CD1c-positive myeloid dendritic cell (primary cell): Measurements from ENCODE around the gene NEMP1.

Experiments used
- DNase-seq: peaks from one replicate; pipeline ENCODE4 v3.0.0-alpha.2; 2016; ENCODE audit errors: extremely low spot score

Gene NEMP1

DNA sequence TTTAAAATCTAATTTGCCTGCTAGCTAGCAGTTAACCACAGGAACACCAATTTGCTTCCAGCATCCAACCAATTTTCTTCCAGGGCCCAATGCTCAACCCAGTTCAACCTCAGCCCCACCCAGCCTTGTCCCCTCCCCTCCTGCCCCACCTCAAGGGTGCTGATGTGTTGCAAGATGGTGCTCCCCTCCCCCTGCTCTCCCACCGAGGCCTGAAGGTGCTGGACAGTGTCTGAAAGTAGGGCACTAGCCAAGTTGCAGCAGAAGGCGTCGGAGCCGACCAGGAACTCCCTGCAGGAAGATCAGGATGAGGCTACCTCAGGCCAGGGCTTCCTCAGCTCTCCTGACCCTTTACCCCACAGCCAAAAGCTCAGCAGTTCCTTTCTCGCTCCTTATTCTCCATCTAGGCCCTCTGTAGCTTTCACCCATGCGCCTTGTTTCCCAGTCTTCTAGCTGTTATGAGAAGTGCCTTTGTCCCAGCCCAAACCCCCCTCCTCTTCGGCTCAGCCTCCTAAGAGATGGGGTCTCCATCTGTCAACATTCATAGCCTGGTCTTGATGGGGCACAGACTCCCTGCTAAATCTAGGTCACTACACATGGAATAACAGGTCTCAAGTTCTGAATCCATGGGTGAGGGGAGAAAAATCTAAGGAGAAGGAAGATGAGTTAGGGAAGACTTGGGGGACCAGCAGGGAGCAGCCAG is 29.0 kb upstream of the NEMP1 start:
- DNase-seq, result no peak

- no peak for DNase-seq
These were observed 27.6 kb upstream of the NEMP1 start for GRCh38 chr12:57106021-57106708.

DNA sequence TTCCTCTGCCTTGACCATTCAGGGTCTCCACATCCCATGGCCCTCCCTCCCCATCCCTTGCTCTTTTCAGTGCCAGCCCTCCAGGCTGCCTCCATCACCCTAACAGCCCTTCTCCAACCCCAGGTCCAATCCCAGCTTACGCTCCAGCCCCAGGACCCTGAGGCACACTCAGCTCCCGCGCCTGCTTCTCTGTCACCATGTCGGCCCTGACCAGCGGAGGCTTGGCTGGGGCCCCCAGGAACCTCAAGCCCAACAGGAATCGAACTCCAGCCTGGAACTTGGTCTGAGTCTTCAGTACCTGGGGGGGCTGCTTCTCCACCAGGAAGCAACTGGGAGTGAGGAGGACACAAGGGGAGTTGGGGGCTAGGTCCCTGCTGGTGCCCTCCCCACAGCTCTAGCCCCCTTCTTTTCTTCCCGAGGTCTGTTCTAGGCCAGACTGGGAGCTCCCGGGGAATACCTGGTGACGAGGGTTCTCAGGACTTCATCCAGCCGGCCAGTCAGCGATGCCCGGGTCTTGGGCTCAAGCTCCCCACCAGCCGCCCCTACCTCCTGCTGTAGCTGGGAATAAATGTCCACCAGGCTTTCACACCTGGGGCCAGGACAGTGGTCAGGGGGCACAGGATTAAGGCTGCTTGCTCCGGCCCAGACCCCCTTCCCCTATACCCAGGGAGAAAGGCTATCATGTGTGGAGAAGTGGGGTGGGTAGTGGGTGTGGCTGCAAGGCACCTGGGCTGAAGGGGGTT is 26.6 kb upstream of the NEMP1 start:
- no peak for DNase-seq

DNA sequence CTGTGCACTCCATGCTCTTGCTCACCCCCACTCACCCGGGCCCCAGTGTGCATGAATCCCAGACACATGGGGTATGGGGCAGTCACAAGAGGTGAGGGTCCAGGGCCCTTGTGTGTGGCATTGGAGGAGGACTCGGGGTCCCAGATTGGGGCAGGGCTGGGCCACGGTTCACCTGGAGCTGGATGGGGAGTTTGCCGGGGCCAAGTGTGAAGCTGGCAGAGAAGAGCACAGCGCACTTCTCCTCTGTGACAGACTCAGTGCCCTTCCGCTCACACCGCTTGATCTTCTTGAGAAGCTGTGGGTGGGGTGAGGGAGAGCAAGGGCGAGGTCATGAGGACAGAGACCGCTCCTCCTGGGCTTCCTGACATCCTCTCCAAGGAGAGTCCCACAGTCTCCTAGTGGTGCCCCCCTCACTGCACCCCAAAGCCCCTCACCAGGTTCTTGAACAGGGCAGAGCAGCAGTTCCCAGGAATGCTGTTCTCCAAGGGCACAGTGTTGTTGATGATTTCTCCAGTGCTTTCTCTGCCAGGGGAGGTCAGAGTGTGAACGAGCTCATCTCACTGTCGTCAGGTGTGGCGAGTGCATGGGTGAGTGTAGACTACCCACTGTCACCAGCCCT is 25.8 kb upstream of the NEMP1 start:
- peak; percentile 65 for DNase-seq

DNA sequence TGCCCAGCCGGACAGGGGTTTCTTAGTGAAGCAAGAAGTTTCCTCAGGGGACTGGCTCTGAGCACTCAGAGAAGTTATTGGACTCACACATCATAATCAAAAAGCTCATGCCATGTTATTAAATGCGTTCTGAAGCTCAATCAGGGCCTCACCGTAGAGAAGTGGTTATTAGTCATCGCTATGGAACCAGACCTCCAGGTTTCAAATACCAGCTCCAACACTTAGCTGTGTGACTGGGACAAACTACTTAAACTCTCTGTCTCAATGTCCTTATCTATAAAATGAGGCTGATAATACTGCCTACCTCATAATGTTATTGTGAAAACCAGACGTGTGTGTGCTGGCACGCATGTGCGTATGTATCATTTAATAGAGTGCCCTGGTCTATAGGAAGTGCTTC is 25.3 kb upstream of the NEMP1 start:
- no peak for DNase-seq

- peak; percentile 53 for DNase-seq
These were observed 23.5 kb upstream of the NEMP1 start for GRCh38 chr12:57101892-57102695.

- DNase-seq, result no peak
These were observed 21.2 kb upstream of the NEMP1 start for GRCh38 chr12:57099766-57100165.

DNA sequence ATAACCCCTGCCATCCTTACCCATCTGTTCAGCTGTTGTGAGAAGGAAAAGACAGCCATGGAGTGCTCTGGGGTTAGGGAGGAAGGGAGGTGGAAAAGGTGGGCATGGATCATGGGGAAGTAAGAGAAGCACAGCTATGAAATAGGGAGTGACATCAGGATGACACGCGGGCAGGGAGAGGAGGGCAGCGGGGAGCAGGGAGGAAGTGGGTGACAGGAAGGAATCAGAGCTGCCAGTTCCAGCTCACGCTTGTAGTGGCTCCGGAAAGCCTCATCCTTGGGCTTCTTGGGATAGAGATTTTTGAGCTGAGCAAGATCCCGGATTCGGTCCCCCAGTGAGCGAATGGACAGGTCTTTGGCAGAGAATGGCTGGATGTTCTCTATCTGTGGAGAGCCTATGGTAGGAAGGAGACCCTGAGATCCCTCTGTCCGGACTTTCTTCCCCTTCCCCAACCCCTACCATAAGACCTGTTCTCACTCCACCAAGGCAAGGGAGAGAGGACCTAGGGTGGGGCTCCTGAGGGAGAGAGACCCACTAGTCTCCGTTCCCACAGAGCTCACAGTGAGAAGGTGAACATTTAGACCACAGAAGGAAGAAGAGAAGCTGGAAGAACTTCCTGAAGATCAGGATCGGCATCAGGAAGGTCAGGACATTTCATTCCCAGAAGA is 20.6 kb upstream of the NEMP1 start:
- DNase-seq, result peak; percentile 53

- DNase-seq, result no peak
These were observed 20.0 kb upstream of the NEMP1 start for GRCh38 chr12:57098546-57098945.

GRCh38 chr12:57097554-57097835 is 18.9 kb upstream of the NEMP1 start:
- DNase-seq, result no peak

DNA sequence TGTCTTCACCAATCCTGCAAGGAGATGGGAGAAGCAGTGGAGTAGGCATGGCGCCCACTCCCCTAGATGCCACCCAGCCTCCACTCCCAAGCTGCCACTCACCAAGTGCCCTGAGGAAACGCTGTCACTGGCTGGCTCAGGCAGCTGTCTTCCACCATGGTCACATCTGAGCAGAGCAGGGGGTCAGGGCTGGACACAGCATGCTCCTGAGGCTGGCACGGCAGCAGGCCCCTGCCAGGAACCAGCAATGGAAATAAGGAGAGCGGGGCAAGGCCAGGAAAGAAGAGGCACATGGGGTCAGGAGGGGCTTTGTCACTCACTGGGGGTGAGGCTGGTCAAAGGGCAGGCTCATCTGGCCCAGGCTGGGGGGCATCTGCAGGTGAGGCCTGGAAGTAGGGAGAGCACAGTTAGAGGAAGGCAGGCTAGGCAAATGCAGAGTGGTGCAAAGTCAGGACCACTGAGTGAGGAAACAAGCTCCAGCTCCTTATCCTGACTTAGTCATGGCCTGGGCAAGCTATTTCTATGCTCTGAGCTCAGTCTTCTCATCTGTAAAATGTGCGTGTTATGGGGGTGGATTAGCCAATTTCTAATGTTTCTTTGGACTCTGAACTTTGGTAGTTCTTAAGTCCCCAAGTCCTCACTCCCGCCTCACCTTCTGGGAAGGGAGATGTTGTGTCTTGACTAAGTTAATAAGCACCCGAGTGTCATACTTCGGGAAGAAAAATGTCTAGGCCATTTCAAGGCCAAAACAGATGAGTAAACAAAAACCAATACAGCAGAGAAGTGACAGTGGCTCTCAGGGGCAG is 18.4 kb upstream of the NEMP1 start:
- no peak for DNase-seq

DNA sequence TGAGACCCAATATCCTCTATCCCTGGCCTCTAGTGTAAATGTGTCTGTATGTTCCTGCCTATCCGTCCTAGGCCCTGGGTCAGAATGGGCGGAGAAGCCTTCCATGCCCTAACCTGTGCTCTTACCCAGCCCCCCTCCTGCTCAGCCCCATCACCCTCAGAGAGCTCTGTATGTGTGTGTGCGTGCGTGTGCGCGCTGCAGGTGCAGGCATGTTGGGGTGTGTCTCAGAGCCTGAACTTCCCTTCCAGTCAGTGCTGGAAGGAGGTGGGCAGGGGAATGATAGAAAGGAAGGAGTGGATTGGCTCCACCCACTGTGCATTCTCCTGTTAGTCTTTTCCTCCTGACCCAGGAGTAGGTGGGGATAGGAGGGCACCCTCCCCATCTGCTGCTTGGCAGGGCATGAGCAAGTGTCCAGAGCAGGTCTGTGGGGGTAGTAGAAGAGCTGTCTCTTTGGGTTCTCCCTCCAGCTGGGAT is 17.5 kb upstream of the NEMP1 start:
- DNase-seq, result no peak

DNA sequence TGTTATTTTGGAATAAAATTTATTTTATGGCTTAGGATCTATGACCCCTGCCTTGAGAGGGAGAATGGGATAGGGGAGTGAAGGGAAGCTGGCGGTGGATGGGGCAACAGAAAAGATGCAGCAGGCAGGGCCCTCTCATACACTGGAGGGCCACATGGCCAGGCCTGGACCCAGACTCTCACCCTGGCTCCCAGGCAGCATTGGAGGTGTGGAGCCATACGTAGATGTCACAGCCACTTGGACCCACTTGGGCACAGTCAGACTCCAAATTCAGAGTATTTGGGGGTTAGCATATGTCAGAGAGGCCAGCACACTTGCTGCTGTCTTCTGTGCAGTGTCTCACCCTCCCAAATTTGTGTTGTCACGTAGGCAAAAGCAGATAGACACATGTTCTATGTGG is 16.8 kb upstream of the NEMP1 start:
- no peak for DNase-seq

DNA sequence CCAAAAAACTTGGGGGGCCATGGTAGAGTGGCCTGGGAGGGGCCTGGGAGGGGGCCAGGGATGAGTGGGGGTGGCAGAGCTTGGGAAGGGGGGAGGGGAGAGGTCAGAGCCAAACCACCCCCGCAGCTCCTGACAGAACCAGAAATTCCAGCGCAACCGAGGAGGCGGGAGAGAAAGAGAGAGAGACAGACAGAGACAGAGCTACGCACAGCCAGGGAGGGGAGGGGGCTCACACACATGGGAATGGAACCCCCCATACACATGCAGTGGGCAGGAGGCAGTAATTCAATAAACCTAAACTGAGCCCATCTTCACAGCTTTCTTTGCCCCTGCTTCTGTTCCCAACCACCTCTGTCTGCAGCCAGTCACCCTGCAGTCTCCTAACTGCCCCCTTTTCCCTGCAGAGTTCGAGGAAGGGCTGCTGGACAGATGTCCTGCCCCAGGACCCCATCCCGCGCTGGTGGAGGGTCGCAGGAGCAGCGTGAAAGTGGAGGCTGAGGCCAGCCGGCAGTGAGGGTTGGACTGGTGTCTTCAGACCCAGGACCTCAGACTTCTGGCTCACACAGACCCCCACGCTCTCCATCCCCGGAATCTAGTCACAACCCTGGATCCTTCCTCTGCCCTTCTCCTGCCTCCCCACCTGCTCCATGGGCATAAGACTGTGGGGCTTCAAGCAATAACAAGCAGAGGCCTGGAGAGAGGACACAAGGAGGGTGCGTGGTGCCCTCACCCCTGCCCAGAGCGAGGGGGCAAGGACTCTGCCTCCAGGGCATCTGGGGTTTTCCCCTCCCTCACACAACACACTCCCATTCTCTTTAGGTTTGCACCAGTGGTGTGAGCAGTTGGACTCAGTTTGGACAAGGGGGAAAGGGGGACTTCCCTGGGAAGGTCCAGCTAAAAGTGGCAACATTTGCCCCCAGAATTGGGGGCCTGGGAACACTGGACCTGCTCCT is 15.9 kb upstream of the NEMP1 start:
- DNase-seq, result no peak

DNA sequence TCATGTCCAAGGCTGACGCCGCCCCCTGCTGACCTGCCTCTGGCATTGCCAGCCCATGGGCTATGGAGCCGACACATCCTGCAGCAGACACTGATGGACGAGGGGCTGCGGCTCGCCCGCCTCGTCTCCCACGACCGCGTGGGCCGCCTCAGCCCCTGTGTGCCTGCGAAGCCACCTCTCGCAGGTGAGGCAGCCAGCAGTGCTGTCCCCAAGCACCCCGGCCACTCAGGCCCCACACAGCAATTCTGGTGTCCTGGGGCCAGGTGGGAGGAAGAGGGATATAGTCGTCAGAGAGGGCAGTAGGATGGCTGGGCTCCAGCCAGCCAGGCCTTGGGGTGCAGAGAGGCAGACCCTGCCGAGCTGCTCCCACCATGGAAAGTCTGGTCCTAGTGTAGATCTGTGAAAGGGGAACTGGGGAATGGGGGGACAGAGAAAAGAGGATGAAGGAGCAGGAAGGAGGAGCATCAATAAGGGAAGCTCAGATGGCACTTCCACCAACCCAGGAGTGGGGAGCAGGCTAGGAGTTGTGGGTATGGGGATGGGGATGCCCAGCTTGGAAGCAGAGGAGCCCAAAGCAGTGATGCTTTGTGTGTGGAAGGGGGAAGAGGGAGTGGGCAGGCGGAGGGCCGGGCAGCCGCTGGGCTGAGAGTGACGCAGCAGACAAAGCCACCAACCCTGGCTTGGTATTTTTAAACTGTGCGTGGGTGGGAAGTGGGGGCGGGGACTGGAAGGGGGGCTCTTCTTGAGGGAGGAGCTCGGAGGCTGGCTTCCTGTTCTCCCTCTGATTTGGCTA is 15.0 kb upstream of the NEMP1 start:
- DNase-seq, result peak; percentile 79

DNA sequence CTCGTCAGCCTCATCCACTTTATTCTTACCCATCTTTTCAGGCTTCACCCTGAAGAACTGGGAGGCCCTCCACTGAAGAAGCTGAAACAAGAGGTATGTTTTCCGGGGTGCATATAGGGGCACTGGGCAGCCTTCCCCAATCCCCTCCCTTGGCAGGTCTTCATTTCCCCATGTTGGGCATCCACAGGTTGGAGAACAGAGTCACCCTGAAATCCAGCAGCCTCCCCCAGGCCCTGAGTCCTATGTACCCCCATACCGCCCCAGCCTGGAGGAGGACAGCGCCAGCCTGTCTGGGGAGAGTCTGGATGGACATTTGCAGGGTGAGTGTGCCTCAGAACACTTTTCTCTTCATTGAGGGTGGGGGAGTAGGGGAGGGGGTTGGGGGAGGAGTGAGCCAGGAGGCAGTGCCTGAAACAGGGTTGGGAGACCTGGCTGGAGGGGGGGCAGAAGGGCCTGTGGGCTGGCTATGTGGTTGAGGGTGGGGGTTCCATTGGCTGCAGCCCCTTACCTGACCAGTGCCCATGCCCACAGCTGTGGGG is 14.4 kb upstream of the NEMP1 start:
- no peak for DNase-seq

- DNase-seq, result no peak
These were observed 13.9 kb upstream of the NEMP1 start for GRCh38 chr12:57092529-57092862.
